LNCAP (cell line): Measurements from ENCODE around the gene CCR4.

Source experiments
- CTCF ChIP-seq: fragments of 450-650 bp; IDR thresholded peaks from 2 replicates; pipeline ENCODE4 v1.5.1; 2017; ENCODE audit warnings: mild to moderate bottlenecking

Gene CCR4

GRCh38 chr3:32992310-32992686 is 40.9 kb downstream of the CCR4 start:
- TF ChIP-seq CTCF = no peak

- TF ChIP-seq CTCF = no peak
Observed at GRCh38 chr3:32994045-32994444, 42.6 kb downstream of the CCR4 start.

DNA sequence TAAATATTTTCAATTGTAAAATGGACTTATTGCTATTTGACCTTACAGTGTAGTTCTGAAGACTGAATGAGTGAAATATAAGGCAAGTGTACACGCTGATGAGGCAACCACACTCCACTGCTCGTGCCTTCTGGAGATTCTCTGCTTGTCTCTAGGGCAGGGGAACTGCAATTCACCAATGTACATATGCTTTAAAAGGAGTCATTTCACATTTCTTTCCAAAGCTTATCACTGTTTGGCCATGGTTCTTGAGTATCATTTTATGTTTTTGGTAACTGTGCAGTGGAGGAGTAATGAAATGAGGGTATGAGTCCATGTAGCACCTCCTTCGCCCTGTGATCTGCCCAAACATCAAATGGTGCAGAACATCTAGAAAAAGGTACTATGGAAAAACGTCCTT is 43.7 kb downstream of the CCR4 start:
- no peak for TF ChIP-seq CTCF

DNA sequence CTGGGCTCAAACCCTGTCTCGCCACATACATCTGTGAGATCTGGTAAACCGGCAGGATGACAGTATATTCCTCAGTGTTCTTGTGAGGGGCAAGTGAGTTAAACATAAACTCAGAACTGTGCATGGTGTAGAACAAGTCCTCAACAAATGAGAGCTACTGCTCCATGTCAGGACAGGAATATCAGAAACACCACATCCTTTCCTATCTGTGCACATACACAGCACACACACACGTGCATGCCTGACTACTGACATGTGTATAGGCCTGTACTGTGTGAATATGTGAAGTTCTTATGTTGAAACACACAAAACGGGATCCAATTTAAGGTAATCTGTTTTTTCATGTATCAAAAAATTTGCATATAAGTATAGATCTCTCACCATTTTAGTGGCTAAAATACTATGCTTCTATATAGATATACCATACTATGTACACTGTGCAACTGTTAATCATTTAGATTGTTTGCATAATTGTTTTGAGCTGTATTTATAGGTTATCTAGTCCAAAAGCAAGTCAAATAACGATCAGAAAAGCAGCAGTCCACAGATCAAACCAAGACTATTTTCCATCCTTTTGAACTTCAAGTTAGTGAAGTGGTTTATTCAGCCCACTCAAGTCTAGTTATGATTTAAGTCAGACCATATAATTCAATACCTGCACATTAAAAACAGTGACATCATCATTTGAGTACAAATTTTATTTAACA is 44.8 kb downstream of the CCR4 start:
- TF ChIP-seq CTCF = no peak

GRCh38 chr3:32996755-32997091 is 45.3 kb downstream of the CCR4 start:
- TF ChIP-seq CTCF = no peak

DNA sequence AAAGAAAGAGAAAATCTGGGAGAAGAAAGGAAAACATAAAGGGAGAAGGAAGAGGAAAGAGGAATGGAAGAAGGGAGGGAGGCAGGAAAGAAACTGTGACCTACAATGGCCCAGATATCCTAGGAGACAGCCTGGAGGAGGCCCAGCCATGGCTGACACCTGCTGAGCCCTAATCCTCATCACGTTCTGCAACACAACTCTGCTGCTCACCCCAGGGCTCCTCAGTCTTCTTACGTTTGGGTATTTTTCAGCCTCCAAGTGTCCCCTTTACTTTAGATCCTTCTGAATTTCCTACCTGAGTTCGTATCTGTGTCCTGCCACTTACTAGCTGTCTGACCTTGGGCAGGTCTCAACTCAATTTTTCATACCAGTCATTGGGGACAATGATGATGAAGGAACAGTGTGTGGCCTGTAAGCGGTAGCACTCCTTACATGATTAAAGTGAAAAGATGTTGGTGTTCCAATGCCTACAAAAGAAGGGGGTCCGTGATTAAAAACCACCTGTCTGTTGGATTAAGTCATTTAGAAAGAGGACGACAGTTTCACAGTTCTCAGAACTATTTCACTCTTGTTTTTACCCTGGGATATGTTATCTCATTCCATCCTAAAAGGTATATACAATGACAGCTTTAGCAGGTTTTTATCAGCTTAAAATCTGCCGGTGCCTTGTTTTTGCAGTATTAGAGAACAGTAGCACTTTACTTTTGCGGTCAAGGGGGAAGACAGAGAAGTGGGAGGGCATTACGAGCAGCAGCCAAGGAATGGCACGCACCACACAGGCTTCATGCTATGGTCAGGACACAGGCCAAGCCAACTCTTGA is 47.4 kb downstream of the CCR4 start:
- no peak for TF ChIP-seq CTCF

DNA sequence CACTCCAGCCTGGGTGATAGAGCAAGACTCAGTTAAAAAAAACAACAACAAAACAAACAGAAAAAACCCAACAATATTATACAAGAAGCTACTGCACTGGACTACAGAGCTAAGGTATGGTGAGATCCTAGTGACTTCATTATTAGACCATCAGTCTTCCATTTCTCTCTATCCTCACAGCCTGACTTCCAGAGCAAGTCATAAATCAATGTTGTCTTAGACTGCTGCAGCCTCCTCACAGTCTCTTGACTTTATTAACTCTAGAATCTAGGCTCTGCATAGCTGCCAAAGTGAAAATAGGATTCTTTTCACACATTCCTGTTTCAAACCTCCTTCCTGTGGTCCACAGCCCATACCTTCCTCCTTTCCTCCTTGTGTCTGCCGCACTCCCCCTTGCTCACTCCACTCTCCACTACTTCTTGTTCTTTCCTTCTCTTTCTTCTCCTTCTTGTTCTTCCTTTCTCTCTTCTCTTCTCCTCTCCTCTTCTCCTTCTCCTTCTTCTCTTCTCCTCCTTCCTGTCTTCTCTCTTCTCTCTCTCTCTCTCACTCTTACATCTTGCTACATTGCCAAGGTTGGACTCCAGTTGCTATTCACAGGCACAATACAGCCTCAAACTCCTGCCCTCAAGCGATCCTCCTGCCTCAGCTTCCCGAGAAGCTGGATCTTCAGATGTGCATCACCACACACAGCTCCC is 49.4 kb downstream of the CCR4 start:
- no peak for TF ChIP-seq CTCF
